Islet precursor cell (in vitro differentiated cells): Measurements from ENCODE around the gene LIMCH1.
"Not testable (repeated sequence)": the region's sequence is repeated elsewhere in the genome, so short reads cannot be mapped to it uniquely, and the experiment has no call there.

Experiments
- DNase-seq: peaks from one replicate; pipeline ENCODE4 v3.0.0-alpha.2; 2018

The LIMCH1 gene

GRCh38 chr4:41686893-41687292 lies 148.9 kb downstream of the LIMCH1 start:
- DNase-seq, result no peak

- no peak for DNase-seq
Measured at GRCh38 chr4:41687971-41688370, 150.0 kb downstream of the LIMCH1 start.

GRCh38 chr4:41692717-41693345 lies 154.9 kb downstream of the LIMCH1 start:
- peak; percentile 83 for DNase-seq

- DNase-seq, result no peak
Measured at GRCh38 chr4:41693629-41694028, 155.7 kb downstream of the LIMCH1 start.

GRCh38 chr4:41696131-41696530 lies 158.2 kb downstream of the LIMCH1 start:
- no peak for DNase-seq

- DNase-seq, result no peak
Measured at GRCh38 chr4:41696763-41697162, 158.8 kb downstream of the LIMCH1 start.

GRCh38 chr4:41701983-41702382 lies 164.0 kb downstream of the LIMCH1 start:
- no peak for DNase-seq

- DNase-seq, result no peak
Measured at GRCh38 chr4:41702770-41703169, 164.8 kb downstream of the LIMCH1 start.

- no peak for DNase-seq
Measured at GRCh38 chr4:41703785-41704184, 165.8 kb downstream of the LIMCH1 start.

GRCh38 chr4:41709844-41710481 lies 172.0 kb downstream of the LIMCH1 start:
- DNase-seq, result no peak

GRCh38 chr4:41711654-41712053 lies 173.7 kb downstream of the LIMCH1 start:
- DNase-seq, result not testable (repeated sequence)

- no peak for DNase-seq
Measured at GRCh38 chr4:41712425-41712824, 174.5 kb downstream of the LIMCH1 start.

GRCh38 chr4:41713768-41714167 lies 175.8 kb downstream of the LIMCH1 start:
- no peak for DNase-seq

- DNase-seq, result no peak
Measured at GRCh38 chr4:41714364-41715000, 176.5 kb downstream of the LIMCH1 start.

GRCh38 chr4:41715155-41715554 lies 177.2 kb downstream of the LIMCH1 start:
- DNase-seq, result no peak

- DNase-seq, result no peak
Measured at GRCh38 chr4:41718907-41719306, 180.9 kb downstream of the LIMCH1 start.

- no peak for DNase-seq
Measured at GRCh38 chr4:41719417-41719816, 181.5 kb downstream of the LIMCH1 start.

- DNase-seq, result no peak
Measured at GRCh38 chr4:41722181-41722580, 184.2 kb downstream of the LIMCH1 start.

GRCh38 chr4:41723286-41723685 lies 185.3 kb downstream of the LIMCH1 start:
- no peak for DNase-seq

GRCh38 chr4:41725254-41725653 lies 187.3 kb downstream of the LIMCH1 start:
- no peak for DNase-seq

GRCh38 chr4:41727861-41728572 lies 190.1 kb downstream of the LIMCH1 start:
- no peak for DNase-seq

GRCh38 chr4:41728573-41728913 lies 190.6 kb downstream of the LIMCH1 start:
- DNase-seq, result no peak

- no peak for DNase-seq
Measured at GRCh38 chr4:41731569-41732126, 193.7 kb downstream of the LIMCH1 start.

- peak; percentile 53 for DNase-seq
Measured at GRCh38 chr4:41734371-41734770, 196.4 kb downstream of the LIMCH1 start.
